HEK293T (cell line): ENCODE results near the gene ZNF467.

ENCODE experiments used
- CTCF ChIA-PET: fragments of 350-600 bp; formaldehyde crosslinking; extraction: SDS; loops from one replicate; lab custom pipeline; 2021; ENCODE audit warnings: antibody characterized with exemption, inconsistent platforms; lab: Yijun Ruan, JAX
- POLR2A ChIA-PET: fragments of 350-600 bp; formaldehyde crosslinking; extraction: SDS; loops from one replicate; lab custom pipeline; 2020; ENCODE audit warnings: antibody characterized with exemption, inconsistent platforms; lab: Yijun Ruan, JAX
- DNase-seq: peaks from one replicate; pipeline ENCODE4 v3.0.0; 2012; ENCODE audit warnings: mixed read lengths; ENCODE audit errors: extremely low spot score
- ARNT ChIP-seq: fragments of 450-650 bp; IDR thresholded peaks from 2 replicates; pipeline ENCODE4 v1.6.1; 2017; ENCODE audit warnings: mild to moderate bottlenecking
- BHLHE40 ChIP-seq: fragments of 450-650 bp; IDR thresholded peaks from 2 replicates; pipeline ENCODE4 v1.6.1; 2016; ENCODE audit warnings: mild to moderate bottlenecking, moderate library complexity, borderline replicate concordance
- CTBP1 ChIP-seq: fragments of 450-650 bp; IDR thresholded peaks from 2 replicates; pipeline ENCODE4 v1.6.1; 2016; ENCODE audit warnings: borderline replicate concordance
- ELF4 ChIP-seq: fragments of 450-650 bp; IDR thresholded peaks from 2 replicates; pipeline ENCODE4 v1.6.1; 2017; ENCODE audit warnings: antibody characterized with exemption
- FOXA1 ChIP-seq: fragments of 450-650 bp; IDR thresholded peaks from 2 replicates; pipeline ENCODE4 v1.6.1; 2016; ENCODE audit warnings: mild to moderate bottlenecking
- FOXK2 ChIP-seq: fragments of 450-650 bp; IDR thresholded peaks from 2 replicates; pipeline ENCODE4 v1.6.1; 2016; ENCODE audit warnings: mild to moderate bottlenecking
- FOXM1 ChIP-seq: fragments of 450-650 bp; IDR thresholded peaks from 2 replicates; pipeline ENCODE4 v1.6.1; 2017; ENCODE audit warnings: mild to moderate bottlenecking, borderline replicate concordance
- HDGF ChIP-seq: fragments of 450-650 bp; IDR thresholded peaks from 2 replicates; pipeline ENCODE4 v1.6.1; 2017; ENCODE audit warnings: antibody characterized with exemption, borderline replicate concordance
- L3MBTL2 ChIP-seq: fragments of 450-650 bp; conservative IDR thresholded peaks from 2 replicates; pipeline ENCODE4 v1.6.1; 2016; ENCODE audit warnings: mild to moderate bottlenecking
- LEF1 ChIP-seq: fragments of 450-650 bp; IDR thresholded peaks from 2 replicates; pipeline ENCODE4 v1.6.1; 2017; ENCODE audit warnings: mild to moderate bottlenecking, borderline replicate concordance
- NFRKB ChIP-seq: fragments of 450-650 bp; IDR thresholded peaks from 2 replicates; pipeline ENCODE4 v1.6.1; 2016; ENCODE audit warnings: mild to moderate bottlenecking, moderate library complexity
- PKNOX1 ChIP-seq: fragments of 450-650 bp; IDR thresholded peaks from 2 replicates; pipeline ENCODE4 v1.6.1; 2016
- SP1 ChIP-seq: fragments of 450-650 bp; IDR thresholded peaks from 2 replicates; pipeline ENCODE4 v1.6.1; 2017
- SUZ12 ChIP-seq: fragments of 450-650 bp; IDR thresholded peaks from 2 replicates; pipeline ENCODE4 v1.6.1; 2016; ENCODE audit warnings: mild to moderate bottlenecking
- TARDBP ChIP-seq: fragments of 450-650 bp; IDR thresholded peaks from 2 replicates; pipeline ENCODE4 v1.6.1; 2016
- ZNF384 ChIP-seq: fragments of 450-650 bp; IDR thresholded peaks from 2 replicates; pipeline ENCODE4 v1.6.1; 2016

Gene ZNF467

GRCh38 chr7:149733131-149733923, 40.1 kb downstream of the ZNF467 start:
- TF ChIP-seq FOXM1 (no peak), HDGF (no peak), BHLHE40 (no peak), FOXA1 (no peak), SUZ12 (no peak), ELF4 (no peak), L3MBTL2 (no peak), SP1 (no peak), ZNF384 (no peak), NFRKB (no peak), PKNOX1 (no peak), ARNT (no peak), LEF1 (no peak), CTBP1 (no peak)
- DNase-seq = no peak
- CTCF ChIA-PET = interaction anchor here (1.4 to 2.4 kb wide), 2 partner anchors 9 to 71 kb away, joined by 5 to 6 read pairs; no protein-coding TSS in a partner anchor
- POLR2A ChIA-PET = interaction anchor here (1.3 kb wide), 1 partner anchor 9 kb away, joined by 5 read pairs; no protein-coding TSS in a partner anchor

- ChIA-PET POLR2A (interaction anchor here (1.3 kb wide), 1 partner anchor 9 kb away, joined by 5 read pairs; no protein-coding TSS in a partner anchor), CTCF (interaction anchor here (1.4 to 2.4 kb wide), 2 partner anchors 10 to 70 kb away, joined by 5 to 6 read pairs; no protein-coding TSS in a partner anchor)
- TF ChIP-seq SUZ12 = no peak
- no peak for TF ChIP-seq ELF4
- TF ChIP-seq ZNF384 = no peak
- DNase-seq = no peak
These were observed 40.8 kb downstream of the ZNF467 start for GRCh38 chr7:149732611-149733010.

GRCh38 chr7:149732111-149732561, 41.3 kb downstream of the ZNF467 start:
- ChIA-PET POLR2A (no interaction called here), CTCF (interaction anchor here (1.4 kb wide), 1 partner anchor 10 kb away, joined by 5 read pairs; no protein-coding TSS in a partner anchor)
- DNase-seq = no peak
- TF ChIP-seq NFRKB (no peak), CTBP1 (no peak), LEF1 (no peak), HDGF (no peak), ZNF384 (no peak), FOXA1 (no peak), BHLHE40 (no peak), FOXM1 (no peak), PKNOX1 (no peak), ELF4 (no peak), ARNT (no peak), SP1 (no peak), FOXK2 (no peak), TARDBP (no peak)

- no peak for DNase-seq
These were observed 42.0 kb downstream of the ZNF467 start for GRCh38 chr7:149731207-149731955.

GRCh38 chr7:149729983-149730801, 43.2 kb downstream of the ZNF467 start:
- CTCF ChIA-PET = interaction anchor here (0.7 kb wide), 1 partner anchor 25 kb away, joined by 3 read pairs; no protein-coding TSS in a partner anchor
- DNase-seq = no peak
- TF ChIP-seq FOXM1 (no peak), SP1 (no peak), LEF1 (no peak), ELF4 (no peak), TARDBP (no peak), FOXA1 (no peak), HDGF (no peak), NFRKB (no peak), ZNF384 (no peak), FOXK2 (no peak), CTBP1 (no peak), ARNT (no peak), SUZ12 (no peak), L3MBTL2 (no peak), BHLHE40 (no peak), PKNOX1 (no peak)
- POLR2A ChIA-PET = no interaction called here

More at GRCh38 chr7:149731207-149731955, 42.0 kb downstream of the ZNF467 start:
- no peak for TF ChIP-seq SP1
- no peak for TF ChIP-seq SUZ12
- POLR2A ChIA-PET = no interaction called here
- CTCF ChIA-PET = no interaction called here
